Myocyte (in vitro differentiated cells): Measurements from ENCODE around the gene FGFBP2. TPM values are rescaled to one million over a fixed set of nuclear protein-coding genes. Genes with fewer than 3 reads are reported as not detected.

ENCODE experiments used
- DNase-seq: peaks from one replicate; pipeline ENCODE4 v3.0.0-alpha.2; 2012; ENCODE audit warnings: low read depth
- polyA plus RNA-seq: library from polyadenylated mRNA; unstranded; fragments of >200 nt; gene quantifications from one replicate; pipeline ENCODE4 v1.2.1, GENCODE V29; 2012; ENCODE audit warnings: missing spikeins
- total RNA-seq: library from RNA; depleted of rRNA; stranded (reverse); fragments of >200 nt; gene quantifications from 2 replicates; pipeline ENCODE4 v1.2.3, GENCODE V29; 2014

The FGFBP2 gene
- total RNA-seq: 3.0 TPM in 1 of 2 replicates, not detected in the other
- 2.7 TPM for polyA plus RNA-seq

GRCh38 chr4:15963001-15963451 is at the start of gene FGFBP2:
Gene FGFBP2, minus strand, starts transcription at chr4:15963175. Its CDS starts 46 bp downstream, at chr4:15963129.
- peak; percentile 86 for DNase-seq

GRCh38 chr4:16011173-16011572 is 48.2 kb upstream of the FGFBP2 start:
- DNase-seq: no peak

- DNase-seq: no peak
These were observed 46.2 kb upstream of the FGFBP2 start for GRCh38 chr4:16009153-16009552.

GRCh38 chr4:16007471-16008095 is 44.6 kb upstream of the FGFBP2 start:
- no peak for DNase-seq

- DNase-seq: no peak
These were observed 43.9 kb upstream of the FGFBP2 start for GRCh38 chr4:16006771-16007446.

GRCh38 chr4:16005676-16006075 is 42.7 kb upstream of the FGFBP2 start:
- no peak for DNase-seq

GRCh38 chr4:16001484-16001858 is 38.5 kb upstream of the FGFBP2 start:
- DNase-seq: peak; percentile 83

- no peak for DNase-seq
These were observed 37.9 kb upstream of the FGFBP2 start for GRCh38 chr4:16000708-16001483.

- peak; percentile 9 for DNase-seq
These were observed 33.8 kb upstream of the FGFBP2 start for GRCh38 chr4:15996773-15997172.

GRCh38 chr4:15995826-15996225 is 32.9 kb upstream of the FGFBP2 start:
- no peak for DNase-seq

- DNase-seq: no peak
These were observed 29.2 kb upstream of the FGFBP2 start for GRCh38 chr4:15992167-15992485.

GRCh38 chr4:15990570-15991285 is 27.8 kb upstream of the FGFBP2 start:
- DNase-seq: no peak

- DNase-seq: no peak
These were observed 26.4 kb upstream of the FGFBP2 start for GRCh38 chr4:15989424-15989823.

GRCh38 chr4:15988222-15988621 is 25.2 kb upstream of the FGFBP2 start:
- no peak for DNase-seq

GRCh38 chr4:15986907-15987306 is 23.9 kb upstream of the FGFBP2 start:
- DNase-seq: no peak

GRCh38 chr4:15983610-15984009 is 20.6 kb upstream of the FGFBP2 start:
- DNase-seq: no peak

- no peak for DNase-seq
These were observed 20.0 kb upstream of the FGFBP2 start for GRCh38 chr4:15982842-15983524.

- DNase-seq: peak; percentile 78
These were observed 13.8 kb upstream of the FGFBP2 start for GRCh38 chr4:15976456-15977447.

GRCh38 chr4:15971068-15971801 is 8.3 kb upstream of the FGFBP2 start:
- DNase-seq: no peak
